Thymus (tissue), 11 donors: ENCODE measurements around the gene MYBL2. TPM values are rescaled to one million over a fixed set of nuclear protein-coding genes. Genes with fewer than 3 reads are reported as not detected.
"Not testable (repeated sequence)": the region's sequence is repeated elsewhere in the genome, so short reads cannot be mapped to it uniquely, and the experiment has no call there.

ENCODE experiments used
- DNase-seq, 9 donors: peaks; one replicate each; pipeline ENCODE4 v3.0.0-alpha.2; 2013; ENCODE audit warnings: low spot score in 9 of 9, low read depth in 6 of 9, missing footprints in 1 of 9
- H3K27ac ChIP-seq, 2 donors: one replicate each; pipeline ENCODE4 v1.5.1; 2013; ENCODE audit warnings: control low read depth in 1 of 2, low read depth in 1 of 2, low read length in 1 of 2, mild to moderate bottlenecking in 1 of 2, moderate library complexity in 1 of 2
- H3K27me3 ChIP-seq, 2 donors: one replicate each; pipeline ENCODE4 v1.5.1; 2013; ENCODE audit warnings: low read length in 1 of 2; ENCODE audit not compliant: control insufficient read depth in 2 of 2, insufficient read depth in 1 of 2
- H3K36me3 ChIP-seq, 2 donors: one replicate each; pipeline ENCODE4 v1.5.1; 2013; ENCODE audit warnings: low read length in 1 of 2, mild to moderate bottlenecking in 1 of 2, moderate library complexity in 1 of 2; ENCODE audit not compliant: control insufficient read depth in 2 of 2, insufficient read depth in 2 of 2
- H3K4me1 ChIP-seq, 2 donors: one replicate each; pipeline ENCODE4 v1.5.1; 2013; ENCODE audit warnings: low read length in 2 of 2; ENCODE audit not compliant: control insufficient read depth in 2 of 2, insufficient read depth in 2 of 2
- H3K4me3 ChIP-seq, 2 donors: one replicate each; pipeline ENCODE4 v1.5.1; 2013; ENCODE audit warnings: low read length in 2 of 2, control low read depth in 1 of 2, mild to moderate bottlenecking in 1 of 2
- H3K9me3 ChIP-seq, 2 donors: one replicate each; pipeline ENCODE4 v1.5.1; 2013; ENCODE audit warnings: low read length in 1 of 2, mild to moderate bottlenecking in 1 of 2; ENCODE audit not compliant: control insufficient read depth in 2 of 2, insufficient read depth in 1 of 2
- WGBS: extraction: QIAGEN DNeasy Blood & Tissue Kit; methylation state at CpG from one replicate; pipeline ENCODE4 v1.1.7; 2013; 5-methylcytosine and 5-hydroxymethylcytosine counted together
- polyA plus RNA-seq: library from polyadenylated mRNA; stranded (reverse); fragments of 200-250 nt; gene quantifications from one replicate; pipeline ENCODE4 v1.2.3, GENCODE V29; 2013
- total RNA-seq: library from RNA; stranded (reverse); fragments of 120-200 nt; gene quantifications from one replicate; pipeline ENCODE4 v1.2.4, GENCODE V29; 2013
- donor health status: healthy.

Gene MYBL2
- total and polyA plus RNA-seq, 2 donors: 2.4 to 28.8 TPM

DNA sequence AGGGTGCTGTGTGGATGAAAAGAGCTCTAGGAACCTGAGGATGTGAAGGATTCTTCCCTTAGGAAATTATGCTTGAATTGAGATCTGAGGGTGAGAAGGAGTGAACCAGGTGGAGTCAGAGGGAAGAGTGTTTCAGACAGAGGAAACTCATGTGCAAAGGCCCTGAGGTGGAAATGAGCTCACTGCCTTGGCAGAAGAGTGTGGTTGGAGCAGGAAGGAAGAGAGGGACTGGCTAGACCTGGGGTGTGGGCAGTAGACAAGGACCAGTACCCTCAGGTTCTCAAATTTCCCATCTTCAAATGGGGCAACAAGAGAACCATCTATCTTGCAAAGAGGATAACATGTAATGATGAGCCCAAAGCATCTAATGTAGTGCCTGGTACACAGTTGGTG lies 83.9 kb downstream of the MYBL2 start:
- H3K27ac ChIP-seq: no peak overlapping the region
- no peak for DNase-seq

DNA sequence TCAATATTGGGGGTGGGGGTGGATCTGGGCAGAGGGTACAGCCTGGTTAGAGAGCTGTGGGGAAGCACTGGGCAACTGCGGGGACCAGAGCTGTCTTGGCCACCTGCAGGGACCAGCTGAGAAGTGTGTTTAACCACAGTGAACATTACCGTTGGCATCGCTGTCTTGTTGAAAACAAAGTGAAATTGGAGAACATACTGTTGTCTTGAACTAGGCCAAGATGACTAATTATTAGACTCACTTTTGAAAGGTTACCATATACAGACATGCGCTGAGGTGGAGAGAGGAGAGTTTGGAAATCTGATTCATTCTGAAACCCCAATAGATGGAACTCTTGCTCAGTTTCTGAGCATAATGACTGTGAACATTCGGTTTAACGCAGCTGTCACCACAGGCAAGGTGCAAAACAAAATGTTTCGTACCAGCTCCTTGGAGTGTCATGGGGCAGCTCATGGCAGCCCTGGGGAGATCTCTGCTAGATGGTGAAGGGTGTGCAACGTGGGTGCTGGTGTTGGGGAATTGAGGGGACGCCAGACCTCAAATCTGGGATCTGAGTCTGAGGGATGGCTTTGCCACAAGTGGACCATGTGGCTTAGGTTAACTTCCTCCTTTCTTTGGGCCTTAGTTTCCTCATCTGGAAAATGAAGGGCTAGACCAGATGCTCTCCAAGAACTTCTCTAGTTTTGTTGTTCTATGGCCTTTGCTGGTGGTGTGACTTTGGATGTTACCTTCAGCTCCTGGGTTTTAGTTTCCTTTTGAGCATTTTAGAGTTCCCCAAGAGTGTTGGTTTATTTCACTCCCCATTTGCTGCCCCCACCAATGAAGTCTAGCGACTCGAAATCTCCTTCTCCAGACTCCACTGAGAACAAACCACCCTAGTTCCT lies 84.5 kb downstream of the MYBL2 start:
- Histone ChIP-seq H3K4me3 (no peak overlapping the region), H3K9me3 (no peaks in the 10 kb centered on the region), H3K4me1 (peaks cover 8 to 24% of the 10 kb centered on the region in 2 donors), H3K36me3 (no peaks in the 10 kb centered on the region), H3K27me3 (peaks cover 0 to 15% of the 10 kb centered on the region in 2 donors), H3K27ac (peak overlapping the region; percentile 27 to 58)
- WGBS: 65% methylated on average over 11 of the region's 11 CpGs
- DNase-seq: peak in 1 of 9 donors; percentile 55

More for the DNA sequence above, 83.9 kb downstream of the MYBL2 start:
- no peaks in the 10 kb centered on the region for H3K9me3 ChIP-seq
- H3K36me3 ChIP-seq: no peaks in the 10 kb centered on the region
- peaks cover 8 to 24% of the 10 kb centered on the region in 2 donors for H3K4me1 ChIP-seq
- H3K4me3 ChIP-seq: no peak overlapping the region
- peaks cover 0 to 18% of the 10 kb centered on the region in 2 donors for H3K27me3 ChIP-seq

- 83% methylated on average over 4 of the region's 4 CpGs for WGBS
- DNase-seq: no peak
- H3K9me3 ChIP-seq: no peaks in the 10 kb centered on the region
- no peaks in the 10 kb centered on the region for H3K36me3 ChIP-seq
- peaks cover 8 to 24% of the 10 kb centered on the region in 2 donors for H3K4me1 ChIP-seq
- no peak overlapping the region for H3K4me3 ChIP-seq
- peaks cover 0 to 11% of the 10 kb centered on the region in 2 donors for H3K27me3 ChIP-seq
- no peak overlapping the region for H3K27ac ChIP-seq
Observed at GRCh38 chr20:43752051-43752360, 85.1 kb downstream of the MYBL2 start.

DNA sequence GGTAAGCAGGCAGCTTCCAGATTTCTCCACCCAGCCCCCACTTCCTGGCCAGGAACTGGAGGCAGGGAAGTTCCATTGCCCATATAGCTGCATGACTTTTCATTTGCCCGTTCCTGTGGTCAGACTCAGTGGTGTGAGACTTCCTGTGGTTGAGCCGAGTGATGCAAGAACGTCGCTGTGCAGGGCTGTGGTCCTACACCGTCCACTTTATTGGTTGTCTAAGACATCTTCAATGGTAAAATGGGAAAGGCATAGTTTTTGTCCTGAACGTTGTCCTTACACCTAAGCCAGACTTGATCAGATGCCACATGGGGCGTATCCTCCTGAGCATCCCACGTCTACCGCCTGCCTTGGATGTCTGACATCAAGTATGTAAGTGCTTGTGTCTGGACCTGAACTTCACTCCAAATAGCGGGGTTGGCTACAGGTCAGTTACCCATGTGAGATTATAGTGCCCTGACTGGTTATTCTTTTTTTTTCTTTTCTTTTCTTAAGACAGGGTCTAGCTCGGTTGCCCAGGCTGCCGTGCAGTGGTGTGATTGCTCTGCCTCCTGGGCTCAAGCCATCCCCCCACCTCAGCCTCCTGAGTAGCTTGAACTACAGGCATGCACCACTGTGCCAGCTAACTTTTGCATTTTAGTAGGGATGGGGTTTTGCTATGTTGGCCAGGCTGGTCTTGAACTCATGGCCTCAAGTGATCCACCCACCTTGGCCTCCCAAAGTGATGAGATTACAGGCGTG lies 85.8 kb downstream of the MYBL2 start:
- H3K27ac ChIP-seq: no peak overlapping the region
- peaks cover 0 to 10% of the 10 kb centered on the region in 2 donors for H3K27me3 ChIP-seq
- no peak overlapping the region for H3K4me3 ChIP-seq
- H3K36me3 ChIP-seq: no peaks in the 10 kb centered on the region
- WGBS: 57% methylated on average over 13 of the region's 13 CpGs
- H3K9me3 ChIP-seq: no peaks in the 10 kb centered on the region
- DNase-seq: no peak
- H3K4me1 ChIP-seq: peaks cover 8 to 24% of the 10 kb centered on the region in 2 donors

DNA sequence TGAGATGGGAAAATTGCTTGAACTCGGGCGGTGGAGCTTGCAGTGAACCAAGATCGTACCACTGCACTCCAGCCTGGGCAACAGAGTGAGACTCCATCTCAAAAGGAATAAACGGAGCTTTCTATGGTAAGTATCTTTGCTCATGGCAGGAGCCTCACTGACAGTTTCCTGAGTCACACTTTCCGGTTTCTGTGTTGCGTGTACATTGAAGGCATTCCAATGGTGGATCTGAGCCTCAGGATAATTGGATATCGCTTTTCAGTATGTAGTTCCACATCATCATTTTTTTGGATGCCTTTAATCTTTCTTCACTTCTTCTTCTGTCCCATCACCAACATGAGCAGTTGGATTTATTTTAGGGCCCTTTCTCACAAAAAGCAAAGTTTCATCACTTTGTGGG lies 88.5 kb downstream of the MYBL2 start:
- Histone ChIP-seq H3K36me3 (no peaks in the 10 kb centered on the region), H3K27me3 (no peaks in the 10 kb centered on the region)
- WGBS: 93% methylated on average over 7 of the region's 7 CpGs

GRCh38 chr20:43755851-43756250 lies 88.9 kb downstream of the MYBL2 start:
- 97% methylated on average over 8 of the region's 8 CpGs for WGBS
- no peak for DNase-seq
- peaks cover 8 to 18% of the 10 kb centered on the region in 2 donors for H3K4me1 ChIP-seq
- H3K9me3 ChIP-seq: no peaks in the 10 kb centered on the region
- no peaks in the 10 kb centered on the region for H3K36me3 ChIP-seq
- no peak overlapping the region for H3K27ac ChIP-seq
- no peak overlapping the region for H3K4me3 ChIP-seq
- H3K27me3 ChIP-seq: no peaks in the 10 kb centered on the region

More for the DNA sequence above, 88.5 kb downstream of the MYBL2 start:
- H3K27ac ChIP-seq: no peak overlapping the region
- no peak overlapping the region for H3K4me3 ChIP-seq
- DNase-seq: no peak
- no peaks in the 10 kb centered on the region for H3K9me3 ChIP-seq
- peaks cover 8 to 22% of the 10 kb centered on the region in 2 donors for H3K4me1 ChIP-seq

GRCh38 chr20:43757888-43758287 lies 91.0 kb downstream of the MYBL2 start:
- WGBS: 94% methylated on average over 6 of the region's 6 CpGs
- H3K4me3 ChIP-seq, H3K36me3 ChIP-seq, DNase-seq, H3K27ac ChIP-seq, H3K4me1 ChIP-seq, H3K27me3 ChIP-seq, H3K9me3 ChIP-seq: not testable (repeated sequence)

DNA sequence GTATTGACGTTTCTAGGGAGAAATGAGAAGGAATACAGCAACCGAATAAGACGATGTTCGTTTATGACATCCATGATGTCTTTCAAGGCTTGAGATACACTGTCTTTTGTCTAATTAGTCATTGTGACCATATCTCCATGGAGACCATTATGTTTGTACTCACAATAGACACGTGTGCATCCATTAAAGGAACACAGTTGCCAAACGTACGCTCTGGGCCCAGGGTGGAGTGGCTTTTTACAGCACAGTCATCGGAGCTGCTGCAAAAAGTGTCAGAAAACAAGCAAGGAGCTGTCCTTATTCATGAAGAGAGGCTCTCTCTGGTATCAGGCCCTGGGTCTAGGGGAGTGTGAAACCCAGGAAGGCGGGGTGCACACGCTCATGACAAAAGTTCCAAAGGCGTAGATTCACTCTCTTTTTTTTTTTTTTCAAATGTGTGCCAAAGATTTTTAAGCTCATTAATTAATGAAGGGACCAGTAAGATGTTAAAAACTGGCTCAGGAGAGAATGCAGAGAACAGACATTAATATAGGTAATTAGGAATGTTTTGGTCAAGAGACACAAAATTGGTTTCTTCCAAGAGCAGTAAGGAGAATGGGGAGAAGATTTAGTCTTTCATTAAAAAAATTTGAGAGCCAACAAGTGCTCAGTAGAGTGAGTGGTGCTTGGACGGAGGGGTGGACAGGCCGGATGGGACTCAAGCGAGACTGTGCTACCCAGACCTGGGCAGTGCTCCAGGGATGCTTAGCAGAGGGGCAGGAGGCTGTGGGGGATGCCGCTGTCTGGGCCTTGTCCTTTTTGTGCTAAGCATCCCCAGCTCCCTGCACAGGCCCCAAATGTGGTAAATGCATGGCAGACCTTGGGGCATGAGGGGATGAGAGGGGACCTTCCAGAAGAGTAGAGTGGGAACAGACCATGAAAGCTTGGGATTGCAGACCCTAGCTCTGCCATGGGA lies 94.7 kb downstream of the MYBL2 start:
- H3K27me3 ChIP-seq: peaks cover 0 to 9% of the 10 kb centered on the region in 2 donors
- no peaks in the 10 kb centered on the region for H3K36me3 ChIP-seq
- no peaks in the 10 kb centered on the region for H3K9me3 ChIP-seq
- no peaks in the 10 kb centered on the region for H3K4me1 ChIP-seq
- no peak for DNase-seq
- no peak overlapping the region for H3K27ac ChIP-seq
- no peak overlapping the region for H3K4me3 ChIP-seq
- WGBS: 92% methylated on average over 15 of the region's 15 CpGs
